ENCODE results near the gene SLC12A9.
"Not testable (repeated sequence)": the region's sequence is repeated elsewhere in the genome, so short reads cannot be mapped to it uniquely, and the experiment has no call there.

SLC12A9 gene

DNA sequence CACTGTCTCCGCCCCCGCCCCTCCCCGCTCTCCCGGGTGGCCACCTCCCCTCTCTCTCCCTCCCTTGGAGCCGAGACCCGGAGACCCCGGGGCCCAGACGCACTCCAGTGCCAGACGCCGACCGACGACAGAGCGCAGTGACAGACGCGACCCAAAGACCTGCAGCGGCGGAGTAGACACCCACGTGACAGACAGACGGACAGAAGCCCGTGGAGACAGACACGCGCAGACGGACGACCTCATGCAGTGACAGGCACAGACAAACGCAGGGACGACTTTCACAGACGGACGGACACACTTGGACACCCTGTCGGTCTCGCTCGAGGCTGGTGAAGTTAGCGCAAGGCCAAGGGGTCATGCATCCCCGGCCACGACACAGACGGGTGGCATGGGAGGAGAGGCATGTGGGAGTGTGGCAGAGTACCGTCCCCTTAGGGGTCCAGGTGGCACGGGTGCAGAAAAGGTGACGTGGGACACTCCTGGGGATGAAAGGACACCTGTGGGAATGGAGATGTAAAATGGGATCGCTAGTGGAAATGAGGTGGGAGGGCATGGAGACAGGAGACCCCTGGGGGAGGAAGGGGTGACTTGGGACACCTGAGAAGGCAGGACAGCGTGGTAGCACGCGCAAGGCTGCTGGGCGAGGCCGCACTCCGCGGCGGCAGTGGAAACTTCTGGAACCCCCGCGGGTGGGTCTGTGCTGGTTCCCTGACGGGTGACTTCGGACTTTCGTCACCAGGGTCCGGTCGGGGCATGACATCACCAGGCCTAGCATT is 43.6 kb downstream of the SLC12A9 start:
- peak; percentile 71 for DNase-seq

DNA sequence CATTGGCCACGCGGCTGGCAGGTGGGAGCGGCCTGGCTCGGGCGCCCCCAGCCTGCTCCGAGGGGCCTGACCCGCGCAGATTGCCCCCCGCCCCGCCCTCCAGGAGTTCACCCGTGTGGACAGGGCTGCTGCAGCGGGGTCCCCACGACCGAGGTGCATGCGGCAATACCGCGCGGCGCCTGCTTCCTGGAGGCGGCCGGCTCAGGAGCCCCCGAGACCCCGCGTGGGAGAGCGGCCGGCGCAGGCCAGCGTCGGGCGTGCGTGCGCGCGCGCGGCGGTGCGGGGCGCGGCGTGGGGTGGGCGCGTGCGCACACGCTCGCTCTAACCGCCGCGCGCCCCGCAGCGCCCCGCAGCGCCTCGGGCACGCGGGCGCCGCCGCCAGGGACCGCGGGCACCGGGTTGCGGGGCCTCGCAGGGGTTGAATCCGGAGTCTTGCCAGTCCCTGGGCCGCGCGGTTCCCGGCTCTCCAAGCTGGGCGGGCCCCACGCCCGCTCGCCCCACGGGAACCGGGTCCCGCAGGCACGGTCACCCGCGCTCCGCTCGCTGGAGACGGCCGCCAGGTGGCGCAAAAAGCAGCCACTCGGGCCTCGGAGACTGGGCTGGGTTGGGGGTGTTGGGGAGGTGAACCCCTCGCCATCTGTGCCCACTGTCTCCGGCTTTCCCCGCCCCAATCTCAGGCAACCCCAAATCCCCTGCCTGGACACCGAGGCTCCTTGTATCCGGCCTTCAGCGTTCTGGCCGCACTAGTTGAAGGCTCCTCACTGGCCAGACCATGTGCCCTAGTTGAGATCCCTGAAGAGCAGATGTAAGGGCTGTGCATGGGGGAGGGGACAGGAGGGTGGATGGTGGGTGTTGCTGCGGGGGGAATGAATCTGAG is 44.5 kb downstream of the SLC12A9 start:
- peak; percentile 74 for DNase-seq

DNA sequence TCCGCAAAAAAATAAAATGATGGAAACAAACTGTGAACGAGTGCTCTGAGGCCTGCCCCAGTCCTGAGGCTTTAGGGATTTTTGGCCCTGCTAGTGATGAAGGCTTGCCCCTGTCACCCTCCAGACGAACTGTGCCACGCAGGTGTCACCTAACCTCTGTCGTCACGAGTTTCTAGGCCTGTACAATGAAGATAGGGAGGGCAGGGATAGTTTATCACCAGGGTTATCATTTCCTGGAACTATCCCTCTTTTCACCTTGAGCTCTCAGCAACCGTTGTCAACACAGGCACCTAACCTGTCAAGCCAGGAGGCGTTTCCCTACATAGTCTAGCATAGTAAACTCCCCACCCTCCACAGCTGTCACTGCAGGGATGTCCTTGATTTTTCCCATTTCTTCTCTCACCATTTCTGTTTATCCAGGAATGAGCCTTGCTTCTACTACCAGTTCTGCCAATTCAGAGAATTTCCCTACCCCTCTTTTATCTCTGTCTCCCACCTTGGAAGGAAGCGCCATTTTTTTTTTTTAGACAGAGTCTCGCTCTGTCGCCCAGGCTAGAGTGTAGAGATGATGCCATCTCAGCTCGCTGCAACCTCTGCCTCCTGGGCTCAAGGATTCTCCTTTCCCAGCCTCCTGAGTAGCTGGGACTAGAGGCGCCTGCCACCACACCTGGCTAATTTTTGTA is 45.4 kb downstream of the SLC12A9 start:
- no peak for DNase-seq

DNA sequence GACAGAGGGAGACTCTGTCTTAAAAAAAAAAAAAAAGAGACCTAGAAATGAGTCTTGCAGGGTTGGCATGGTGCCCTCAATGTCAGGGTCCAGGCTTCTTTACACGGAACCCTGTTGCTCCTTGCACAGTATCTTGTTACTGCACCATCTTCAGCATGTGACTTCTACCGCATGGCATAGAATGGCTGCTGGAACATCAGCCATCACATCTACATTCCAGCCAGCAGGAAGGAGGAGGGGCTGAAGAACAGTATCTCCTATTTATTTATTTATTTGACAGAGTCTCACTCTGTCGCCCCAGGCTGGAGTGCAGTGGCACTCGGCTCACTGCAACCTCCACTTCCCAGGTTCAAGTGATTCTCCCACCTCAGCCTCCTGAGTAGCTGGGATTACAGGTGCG is 46.9 kb downstream of the SLC12A9 start:
- DNase-seq, result no peak

DNA sequence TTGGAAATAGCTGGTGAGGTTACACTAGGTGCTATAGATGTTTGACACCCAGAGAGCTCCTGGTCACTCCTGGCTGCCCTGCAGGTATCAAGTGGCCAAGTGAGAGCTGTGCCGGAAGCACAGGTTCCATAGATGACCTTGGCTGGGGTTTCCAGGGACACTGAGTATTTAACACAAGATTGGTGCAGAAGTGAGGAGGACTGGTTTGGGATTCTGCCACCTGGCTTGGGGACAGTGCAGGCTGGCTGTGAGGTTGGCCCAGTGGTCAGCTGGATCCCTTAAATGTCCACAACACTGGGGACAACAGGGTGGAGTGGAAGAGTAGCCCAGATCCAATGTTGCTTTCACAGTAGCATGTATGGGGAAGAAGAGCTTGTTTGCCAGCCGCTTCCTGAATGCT is 48.5 kb downstream of the SLC12A9 start:
- no peak for DNase-seq

DNA sequence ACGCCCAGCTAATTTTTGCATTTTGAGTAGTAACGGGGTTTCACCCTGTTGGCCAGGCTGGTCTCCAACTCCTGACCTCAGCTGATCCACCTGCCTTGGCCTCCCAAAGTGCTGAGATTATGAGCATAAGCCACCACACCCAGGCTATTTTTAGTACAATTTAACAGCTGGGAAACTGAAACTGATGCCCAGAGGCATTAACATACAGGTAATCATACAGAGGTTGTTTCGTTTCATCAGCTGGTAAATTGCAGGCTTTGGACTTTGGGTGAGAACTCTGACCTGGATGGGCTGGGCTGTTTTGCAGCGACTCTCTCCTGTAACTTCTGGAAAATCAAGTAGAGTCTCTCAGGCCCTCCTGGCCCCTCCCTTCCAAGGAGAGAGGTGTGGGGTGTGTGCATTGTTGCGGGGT is 49.4 kb downstream of the SLC12A9 start:
- no peak for DNase-seq

DNA sequence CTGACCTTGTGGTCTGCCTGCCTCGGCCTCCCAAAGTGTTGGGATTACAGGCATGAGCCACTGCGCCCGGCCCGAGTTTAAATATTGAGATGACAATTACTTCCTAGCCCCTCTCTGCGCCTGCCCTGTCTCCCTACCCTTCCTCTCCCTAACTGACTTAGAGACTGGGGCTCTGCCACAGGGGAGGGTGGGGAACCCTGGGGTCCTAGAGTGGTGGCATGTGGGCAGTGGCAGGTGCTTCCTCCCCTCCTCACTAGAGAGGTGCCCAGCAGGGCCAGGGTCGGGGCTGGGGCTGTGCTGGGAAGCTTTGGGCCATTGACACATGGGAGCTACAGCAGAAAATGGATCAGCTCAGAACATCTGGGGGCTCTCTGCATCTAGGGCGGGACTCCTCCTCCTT is 50.1 kb downstream of the SLC12A9 start:
- DNase-seq, result no peak

DNA sequence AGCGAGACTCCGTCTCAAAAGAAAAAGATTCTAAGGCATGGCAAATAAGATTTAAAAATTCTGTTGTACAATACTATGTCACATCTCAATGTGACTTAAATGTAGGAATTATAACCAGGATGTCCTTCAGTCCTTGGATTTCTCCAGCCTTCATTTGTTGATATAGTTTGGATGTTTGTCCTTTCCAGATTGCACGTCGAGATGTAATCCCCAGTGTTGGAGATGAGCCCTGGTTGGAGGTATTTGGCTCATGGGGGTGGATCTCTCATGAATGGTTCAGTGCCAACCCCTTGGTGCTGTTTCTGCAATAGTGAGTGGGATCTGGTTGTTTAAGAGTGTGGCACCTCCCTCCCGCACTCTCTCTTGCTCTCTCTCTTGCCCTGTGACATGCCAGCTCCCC is 56.0 kb downstream of the SLC12A9 start:
- no peak for DNase-seq

DNA sequence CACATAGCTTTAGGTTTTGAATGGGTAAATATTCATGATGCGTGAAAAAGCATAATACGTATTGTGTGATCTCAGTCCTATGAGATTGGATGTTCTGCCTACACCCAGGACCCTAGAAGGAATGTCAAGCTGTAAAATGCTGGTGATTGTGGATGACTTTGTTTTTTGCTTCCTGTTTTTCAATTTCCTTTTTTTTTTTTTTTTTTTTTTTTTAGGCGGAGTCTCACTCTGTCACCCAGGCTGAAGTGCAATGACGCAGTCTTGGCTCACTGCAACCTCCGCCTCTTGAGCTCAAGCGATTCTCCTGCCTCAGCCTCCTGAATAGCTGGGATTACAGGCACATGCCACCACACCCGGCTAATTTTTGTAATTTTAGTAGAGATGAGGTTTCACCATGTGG is 57.9 kb downstream of the SLC12A9 start:
- DNase-seq, result not testable (repeated sequence)

DNA sequence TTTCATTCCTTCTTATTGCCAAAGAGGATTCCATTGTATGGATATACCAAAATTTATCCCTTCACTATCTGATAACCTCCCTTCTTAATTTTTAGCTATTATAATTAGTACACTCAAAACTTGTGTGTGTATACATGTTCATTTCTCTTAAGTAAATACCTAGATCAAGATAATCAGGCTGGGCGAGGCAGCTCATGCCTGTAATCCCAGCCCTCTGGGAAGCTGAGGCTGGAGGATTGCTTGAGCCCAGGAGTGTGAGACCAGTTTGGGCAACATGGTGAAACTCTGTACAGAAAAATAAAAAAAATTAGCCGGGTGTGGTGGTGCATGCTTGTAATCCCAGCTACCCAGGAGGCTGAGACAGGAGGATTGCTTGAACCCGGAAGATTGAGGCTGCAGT is 59.0 kb downstream of the SLC12A9 start:
- DNase-seq, result no peak

DNA sequence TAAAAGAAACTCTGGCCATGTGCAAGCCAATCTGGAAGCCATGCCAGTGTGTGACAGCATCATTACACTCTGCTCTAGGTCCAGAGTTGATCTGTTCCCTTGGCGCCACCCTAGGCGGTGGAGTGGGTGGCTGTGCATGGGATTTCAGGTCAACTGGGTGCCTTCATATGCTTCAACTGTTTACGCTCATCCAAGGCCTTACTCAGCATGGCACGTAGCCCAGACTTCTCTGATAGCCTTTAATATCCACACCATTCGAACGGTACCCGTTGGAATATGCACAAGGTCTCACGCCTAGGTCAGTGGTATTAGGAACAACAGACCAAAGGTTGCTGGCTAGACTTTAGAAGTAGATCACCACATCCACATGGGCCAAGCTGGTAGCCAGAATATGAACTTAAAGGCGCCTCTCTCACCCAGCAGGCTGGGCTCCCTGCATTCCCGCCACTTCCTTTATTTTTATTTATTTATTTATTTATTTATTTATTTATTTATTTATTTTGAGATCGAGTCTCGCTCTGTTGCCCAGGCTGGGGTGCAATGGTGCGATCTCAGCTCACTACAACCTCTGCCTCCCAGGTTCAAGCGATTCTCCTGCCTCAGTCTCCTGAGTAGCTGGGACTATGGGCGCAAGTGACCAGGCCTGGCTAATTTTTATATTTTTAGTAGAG is 61.8 kb downstream of the SLC12A9 start:
- no peak for DNase-seq

DNA sequence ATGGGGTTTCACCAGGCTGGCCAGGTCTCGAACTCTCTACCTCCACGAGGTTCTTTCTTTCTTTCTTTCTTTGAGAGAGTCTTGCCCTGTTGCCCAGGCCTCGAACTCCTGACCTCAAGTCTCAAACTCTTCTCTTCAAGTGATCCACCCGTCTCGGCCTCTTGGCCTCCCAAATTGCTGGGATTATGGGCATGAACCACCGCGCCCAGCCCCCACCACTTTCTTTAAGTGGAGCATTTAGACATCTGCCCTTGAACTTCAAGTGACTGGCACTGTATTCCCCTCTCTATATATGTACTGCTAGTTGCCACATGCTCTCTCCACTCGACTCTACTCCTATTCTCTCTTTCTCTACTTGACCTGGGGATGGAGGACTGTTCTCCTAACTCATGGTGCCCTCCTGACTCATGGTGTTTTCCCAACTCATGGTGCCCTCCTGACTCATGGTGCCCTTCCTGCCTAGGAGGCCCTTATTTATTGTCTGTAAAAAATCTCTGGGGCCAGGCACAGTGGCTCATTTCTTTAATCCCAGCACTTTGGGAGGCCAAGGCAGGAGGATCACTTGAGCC is 62.5 kb downstream of the SLC12A9 start:
- no peak for DNase-seq

All from right kidney (tissue), 1 donor.